ENCODE data around the gene TMEM72.

GRCh38 chr10:44926751-44927351, 15.7 kb downstream of the TMEM72 start:
- TF ChIP-seq CTCF (IDR thresholded peaks at IDR 0.05 in 2 of 3, conservative IDR thresholded peaks at IDR 0.05 in 1 of 3; ENCODE audit: borderline replicate concordance in 1 of 3, insufficient read depth in 1 of 3, low read depth in 2 of 3, low read length in 2 of 3) = no peak
- TF ChIP-seq FOSL1 (IDR thresholded peaks at IDR 0.05; ENCODE audit: low read depth) = no peak
- TF ChIP-seq ZNF274 (IDR thresholded peaks at IDR 0.05; ENCODE audit: low read depth, low read length) = no peak
- no peak for TF ChIP-seq ELF1 (IDR thresholded peaks at IDR 0.05; ENCODE audit: borderline replicate concordance, low read depth)
- TF ChIP-seq POLR2AphosphoS5 (IDR thresholded peaks at IDR 0.05; ENCODE audit: low read depth, low read length) = no peak
- TF ChIP-seq YY1 (IDR thresholded peaks at IDR 0.05; ENCODE audit: extremely low read depth, insufficient replicate concordance, low read depth, low read length) = no peak
- no peak for TF ChIP-seq EZH2 (IDR thresholded peaks at IDR 0.05)
- no peak for TF ChIP-seq POLR2A (IDR thresholded peaks at IDR 0.05; ENCODE audit: borderline replicate concordance, extremely low read depth, insufficient read depth, insufficient read length)
- TF ChIP-seq RAD21 (IDR thresholded peaks at IDR 0.05; ENCODE audit: low read depth) = no peak
- TF ChIP-seq REST (IDR thresholded peaks at IDR 0.05; ENCODE audit: low read depth) = no peak
- TF ChIP-seq CEBPB (IDR thresholded peaks at IDR 0.05; ENCODE audit: low read depth) = no peak
- no peak for TF ChIP-seq EZH2phosphoT487 (IDR thresholded peaks at IDR 0.05; ENCODE audit: borderline replicate concordance)
- TF ChIP-seq EGR1 (IDR thresholded peaks at IDR 0.05; ENCODE audit: low read depth) = no peak
- no peak for TF ChIP-seq SIN3A (IDR thresholded peaks at IDR 0.05; ENCODE audit: low read depth)

Data from HCT116 (cell line).